ENCODE measurements around the gene STK10.

STK10 gene

DNA sequence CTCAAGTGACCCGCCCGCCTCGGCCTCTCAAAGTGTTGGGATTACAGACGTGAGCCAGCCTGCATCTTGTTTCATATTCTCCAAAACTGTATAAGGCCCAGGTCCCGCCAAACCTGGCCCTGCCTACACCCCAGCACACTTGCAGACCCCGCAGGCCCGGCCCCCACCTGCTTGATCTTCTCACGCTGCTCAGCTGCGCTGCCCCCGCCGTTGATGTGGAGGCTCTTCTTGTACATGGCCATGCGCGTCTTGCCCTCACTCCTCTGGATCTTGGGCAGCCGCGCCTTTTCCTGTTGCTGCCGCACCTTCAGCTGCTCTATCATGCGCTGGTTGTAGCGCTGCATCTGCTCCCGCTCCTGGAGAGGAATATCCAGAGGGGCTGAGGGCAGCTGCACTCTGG is 132.6 kb downstream of the STK10 start:
- in situ Hi-C loops (cut with HindIII; ENCODE audit: low sequenced_read_pairs): no loop called here

GRCh38 chr5:172054611-172055153 is 133.3 kb downstream of the STK10 start:
- no peak overlapping the region for H3K4me3 ChIP-seq (ENCODE audit: low read depth, low read length)
- in situ Hi-C loops (cut with HindIII; ENCODE audit: low sequenced_read_pairs): no loop called here
- DNase-seq (ENCODE audit: low read depth): no peak
- TF ChIP-seq, protein P1, sequence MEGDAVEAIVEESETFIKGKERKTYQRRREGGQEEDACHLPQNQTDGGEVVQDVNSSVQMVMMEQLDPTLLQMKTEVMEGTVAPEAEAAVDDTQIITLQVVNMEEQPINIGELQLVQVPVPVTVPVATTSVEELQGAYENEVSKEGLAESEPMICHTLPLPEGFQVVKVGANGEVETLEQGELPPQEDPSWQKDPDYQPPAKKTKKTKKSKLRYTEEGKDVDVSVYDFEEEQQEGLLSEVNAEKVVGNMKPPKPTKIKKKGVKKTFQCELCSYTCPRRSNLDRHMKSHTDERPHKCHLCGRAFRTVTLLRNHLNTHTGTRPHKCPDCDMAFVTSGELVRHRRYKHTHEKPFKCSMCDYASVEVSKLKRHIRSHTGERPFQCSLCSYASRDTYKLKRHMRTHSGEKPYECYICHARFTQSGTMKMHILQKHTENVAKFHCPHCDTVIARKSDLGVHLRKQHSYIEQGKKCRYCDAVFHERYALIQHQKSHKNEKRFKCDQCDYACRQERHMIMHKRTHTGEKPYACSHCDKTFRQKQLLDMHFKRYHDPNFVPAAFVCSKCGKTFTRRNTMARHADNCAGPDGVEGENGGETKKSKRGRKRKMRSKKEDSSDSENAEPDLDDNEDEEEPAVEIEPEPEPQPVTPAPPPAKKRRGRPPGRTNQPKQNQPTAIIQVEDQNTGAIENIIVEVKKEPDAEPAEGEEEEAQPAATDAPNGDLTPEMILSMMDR (IDR thresholded peaks at IDR 0.05; ENCODE audit: low read depth, low read length, missing control alignments): no peak

More for the DNA sequence above, 132.6 kb downstream of the STK10 start:
- no peak for DNase-seq (ENCODE audit: low read depth)
- TF ChIP-seq, protein P1 (IDR thresholded peaks at IDR 0.05; ENCODE audit: low read depth, low read length, missing control alignments): no peak
- H3K4me3 ChIP-seq (ENCODE audit: low read depth, low read length): no peak overlapping the region

- in situ Hi-C loops (cut with HindIII; ENCODE audit: low sequenced_read_pairs): no loop called here
Measured at GRCh38 chr5:172052450-172053236, 135.4 kb downstream of the STK10 start.

GRCh38 chr5:172051643-172052339 is 136.2 kb downstream of the STK10 start:
- TF ChIP-seq, protein P1 (IDR thresholded peaks at IDR 0.05; ENCODE audit: low read depth, low read length, missing control alignments): no peak
- H3K4me3 ChIP-seq (ENCODE audit: low read depth, low read length): no peak overlapping the region
- in situ Hi-C loops (cut with HindIII; ENCODE audit: low sequenced_read_pairs): no loop called here
- DNase-seq (ENCODE audit: low read depth): no peak

More at GRCh38 chr5:172052450-172053236, 135.4 kb downstream of the STK10 start:
- peak; percentile 64 for DNase-seq (ENCODE audit: low read depth)
- no peak overlapping the region for H3K4me3 ChIP-seq (ENCODE audit: low read depth, low read length)
- TF ChIP-seq, protein P1 (IDR thresholded peaks at IDR 0.05; ENCODE audit: low read depth, low read length, missing control alignments): peak; percentile 51

- in situ Hi-C loops (cut with HindIII; ENCODE audit: low sequenced_read_pairs): no loop called here
- DNase-seq (ENCODE audit: low read depth): no peak
- TF ChIP-seq, protein P1 (IDR thresholded peaks at IDR 0.05; ENCODE audit: low read depth, low read length, missing control alignments): no peak
- no peak overlapping the region for H3K4me3 ChIP-seq (ENCODE audit: low read depth, low read length)
Measured at GRCh38 chr5:172050080-172050479, 137.9 kb downstream of the STK10 start.

DNA sequence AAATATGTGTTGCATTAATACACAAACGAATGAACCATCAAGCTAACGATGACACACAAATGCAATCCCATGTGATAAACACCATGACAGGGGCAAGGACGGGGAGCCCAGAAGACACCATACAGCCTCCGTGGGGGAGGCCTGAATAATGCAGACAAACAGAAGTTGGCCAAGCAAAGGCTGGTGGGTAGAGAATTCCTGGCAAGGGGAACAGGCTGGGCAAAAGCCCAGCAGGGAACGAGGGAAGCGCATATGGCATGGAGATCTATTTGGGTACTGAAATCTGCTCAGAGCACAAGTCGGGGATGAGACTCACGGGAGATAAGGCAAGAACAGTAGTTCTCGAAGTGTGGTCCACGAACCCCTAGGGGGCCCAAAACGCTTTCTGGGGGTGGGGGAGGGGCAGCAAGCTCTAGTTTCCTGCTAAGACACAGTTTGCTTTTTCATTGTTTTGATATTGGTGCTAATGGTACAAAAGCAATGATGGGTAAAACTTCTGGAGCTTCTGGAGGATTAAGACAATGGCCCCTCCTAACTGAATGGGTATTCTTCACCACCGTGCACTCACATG is 138.7 kb downstream of the STK10 start:
- TF ChIP-seq, protein P1 (IDR thresholded peaks at IDR 0.05; ENCODE audit: low read depth, low read length, missing control alignments): no peak
- in situ Hi-C loops (cut with HindIII; ENCODE audit: low sequenced_read_pairs): no loop called here
- no peak for DNase-seq (ENCODE audit: low read depth)
- no peak overlapping the region for H3K4me3 ChIP-seq (ENCODE audit: low read depth, low read length)

All from astrocyte of the cerebellum (primary cell).